Measurements from ENCODE around the gene PEAK1. TPM values are rescaled to one million over a fixed set of nuclear protein-coding genes. Genes with fewer than 3 reads are reported as not detected.

PEAK1 gene
- total and polyA plus RNA-seq, 2 experiments from 2014 or later = 7.8 to 34.1 TPM

- H2AFZ ChIP-seq = no peak overlapping the region
Measured at GRCh38 chr15:77326366-77326765, 93.5 kb downstream of the PEAK1 start.

More at GRCh38 chr15:77326366-77326765, 93.5 kb downstream of the PEAK1 start:
- Mint-ChIP-seq H3K27me3 (ENCODE audit: insufficient read depth, low read depth, poor library complexity) (no peaks in the 10 kb centered on the region), H3K36me3 (ENCODE audit: low read depth) (peaks cover 7% of the 10 kb centered on the region; the same call in 2 of the 3 replicates), H3K9me3 (0 out of 3 replicates have a peak, but pooled peaks cover 3% of the 10 kb centered on the region), H3K27ac (no peak overlapping the region), H3K4me1 (peaks cover 20% of the 10 kb centered on the region), H3K4me3 (no peak overlapping the region)
- TF ChIP-seq STAT1 (IDR thresholded peaks at IDR 0.05; ENCODE audit: unreplicated experiment) (no peak), EZH2phosphoT487 (IDR thresholded peaks at IDR 0.05; ENCODE audit: unreplicated experiment) (no peak), CREB1 (CRISPR knock-in tag; IDR thresholded peaks at IDR 0.05; ENCODE audit: low read depth) (no peak), NANOG (IDR thresholded peaks at IDR 0.05; ENCODE audit: borderline replicate concordance) (no peak), EZH2 (IDR thresholded peaks at IDR 0.05; ENCODE audit: low read depth, unreplicated experiment) (no peak), ZNF331 (CRISPR knock-in tag; IDR thresholded peaks at IDR 0.05; ENCODE audit: low read depth) (no peak), ZNF114 (CRISPR knock-in tag; IDR thresholded peaks at IDR 0.05) (no peak), POLR2AphosphoS5 (IDR thresholded peaks at IDR 0.05; ENCODE audit: low read depth) (no peak), JUNB (IDR thresholded peaks at IDR 0.05; ENCODE audit: unreplicated experiment) (no peak), REST (IDR thresholded peaks at IDR 0.05; ENCODE audit: unreplicated experiment) (no peak)
- TF ChIP-seq, protein P1, sequence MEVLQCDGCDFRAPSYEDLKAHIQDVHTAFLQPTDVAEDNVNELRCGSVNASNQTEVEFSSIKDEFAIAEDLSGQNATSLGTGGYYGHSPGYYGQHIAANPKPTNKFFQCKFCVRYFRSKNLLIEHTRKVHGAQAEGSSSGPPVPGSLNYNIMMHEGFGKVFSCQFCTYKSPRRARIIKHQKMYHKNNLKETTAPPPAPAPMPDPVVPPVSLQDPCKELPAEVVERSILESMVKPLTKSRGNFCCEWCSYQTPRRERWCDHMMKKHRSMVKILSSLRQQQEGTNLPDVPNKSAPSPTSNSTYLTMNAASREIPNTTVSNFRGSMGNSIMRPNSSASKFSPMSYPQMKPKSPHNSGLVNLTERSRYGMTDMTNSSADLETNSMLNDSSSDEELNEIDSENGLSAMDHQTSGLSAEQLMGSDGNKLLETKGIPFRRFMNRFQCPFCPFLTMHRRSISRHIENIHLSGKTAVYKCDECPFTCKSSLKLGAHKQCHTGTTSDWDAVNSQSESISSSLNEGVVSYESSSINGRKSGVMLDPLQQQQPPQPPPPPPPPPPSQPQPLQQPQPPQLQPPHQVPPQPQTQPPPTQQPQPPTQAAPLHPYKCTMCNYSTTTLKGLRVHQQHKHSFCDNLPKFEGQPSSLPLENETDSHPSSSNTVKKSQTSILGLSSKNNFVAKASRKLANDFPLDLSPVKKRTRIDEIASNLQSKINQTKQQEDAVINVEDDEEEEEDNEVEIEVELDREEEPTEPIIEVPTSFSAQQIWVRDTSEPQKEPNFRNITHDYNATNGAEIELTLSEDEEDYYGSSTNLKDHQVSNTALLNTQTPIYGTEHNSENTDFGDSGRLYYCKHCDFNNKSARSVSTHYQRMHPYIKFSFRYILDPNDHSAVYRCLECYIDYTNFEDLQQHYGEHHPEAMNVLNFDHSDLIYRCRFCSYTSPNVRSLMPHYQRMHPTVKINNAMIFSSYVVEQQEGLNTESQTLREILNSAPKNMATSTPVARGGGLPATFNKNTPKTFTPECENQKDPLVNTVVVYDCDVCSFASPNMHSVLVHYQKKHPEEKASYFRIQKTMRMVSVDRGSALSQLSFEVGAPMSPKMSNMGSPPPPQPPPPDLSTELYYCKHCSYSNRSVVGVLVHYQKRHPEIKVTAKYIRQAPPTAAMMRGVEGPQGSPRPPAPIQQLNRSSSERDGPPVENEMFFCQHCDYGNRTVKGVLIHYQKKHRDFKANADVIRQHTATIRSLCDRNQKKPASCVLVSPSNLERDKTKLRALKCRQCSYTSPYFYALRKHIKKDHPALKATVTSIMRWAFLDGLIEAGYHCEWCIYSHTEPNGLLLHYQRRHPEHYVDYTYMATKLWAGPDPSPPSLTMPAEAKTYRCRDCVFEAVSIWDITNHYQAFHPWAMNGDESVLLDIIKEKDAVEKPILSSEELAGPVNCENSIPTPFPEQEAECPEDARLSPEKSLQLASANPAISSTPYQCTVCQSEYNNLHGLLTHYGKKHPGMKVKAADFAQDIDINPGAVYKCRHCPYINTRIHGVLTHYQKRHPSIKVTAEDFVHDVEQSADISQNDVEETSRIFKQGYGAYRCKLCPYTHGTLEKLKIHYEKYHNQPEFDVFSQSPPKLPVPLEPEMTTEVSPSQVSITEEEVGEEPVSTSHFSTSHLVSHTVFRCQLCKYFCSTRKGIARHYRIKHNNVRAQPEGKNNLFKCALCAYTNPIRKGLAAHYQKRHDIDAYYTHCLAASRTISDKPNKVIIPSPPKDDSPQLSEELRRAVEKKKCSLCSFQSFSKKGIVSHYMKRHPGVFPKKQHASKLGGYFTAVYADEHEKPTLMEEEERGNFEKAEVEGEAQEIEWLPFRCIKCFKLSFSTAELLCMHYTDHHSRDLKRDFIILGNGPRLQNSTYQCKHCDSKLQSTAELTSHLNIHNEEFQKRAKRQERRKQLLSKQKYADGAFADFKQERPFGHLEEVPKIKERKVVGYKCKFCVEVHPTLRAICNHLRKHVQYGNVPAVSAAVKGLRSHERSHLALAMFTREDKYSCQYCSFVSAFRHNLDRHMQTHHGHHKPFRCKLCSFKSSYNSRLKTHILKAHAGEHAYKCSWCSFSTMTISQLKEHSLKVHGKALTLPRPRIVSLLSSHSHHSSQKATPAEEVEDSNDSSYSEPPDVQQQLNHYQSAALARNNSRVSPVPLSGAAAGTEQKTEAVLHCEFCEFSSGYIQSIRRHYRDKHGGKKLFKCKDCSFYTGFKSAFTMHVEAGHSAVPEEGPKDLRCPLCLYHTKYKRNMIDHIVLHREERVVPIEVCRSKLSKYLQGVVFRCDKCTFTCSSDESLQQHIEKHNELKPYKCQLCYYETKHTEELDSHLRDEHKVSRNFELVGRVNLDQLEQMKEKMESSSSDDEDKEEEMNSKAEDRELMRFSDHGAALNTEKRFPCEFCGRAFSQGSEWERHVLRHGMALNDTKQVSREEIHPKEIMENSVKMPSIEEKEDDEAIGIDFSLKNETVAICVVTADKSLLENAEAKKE (CRISPR knock-in tag; IDR thresholded peaks at IDR 0.05) = no peak
- TF ChIP-seq, protein P2, sequence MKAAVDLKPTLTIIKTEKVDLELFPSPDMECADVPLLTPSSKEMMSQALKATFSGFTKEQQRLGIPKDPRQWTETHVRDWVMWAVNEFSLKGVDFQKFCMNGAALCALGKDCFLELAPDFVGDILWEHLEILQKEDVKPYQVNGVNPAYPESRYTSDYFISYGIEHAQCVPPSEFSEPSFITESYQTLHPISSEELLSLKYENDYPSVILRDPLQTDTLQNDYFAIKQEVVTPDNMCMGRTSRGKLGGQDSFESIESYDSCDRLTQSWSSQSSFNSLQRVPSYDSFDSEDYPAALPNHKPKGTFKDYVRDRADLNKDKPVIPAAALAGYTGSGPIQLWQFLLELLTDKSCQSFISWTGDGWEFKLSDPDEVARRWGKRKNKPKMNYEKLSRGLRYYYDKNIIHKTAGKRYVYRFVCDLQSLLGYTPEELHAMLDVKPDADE (IDR thresholded peaks at IDR 0.05) = no peak
- TF ChIP-seq, protein P3, sequence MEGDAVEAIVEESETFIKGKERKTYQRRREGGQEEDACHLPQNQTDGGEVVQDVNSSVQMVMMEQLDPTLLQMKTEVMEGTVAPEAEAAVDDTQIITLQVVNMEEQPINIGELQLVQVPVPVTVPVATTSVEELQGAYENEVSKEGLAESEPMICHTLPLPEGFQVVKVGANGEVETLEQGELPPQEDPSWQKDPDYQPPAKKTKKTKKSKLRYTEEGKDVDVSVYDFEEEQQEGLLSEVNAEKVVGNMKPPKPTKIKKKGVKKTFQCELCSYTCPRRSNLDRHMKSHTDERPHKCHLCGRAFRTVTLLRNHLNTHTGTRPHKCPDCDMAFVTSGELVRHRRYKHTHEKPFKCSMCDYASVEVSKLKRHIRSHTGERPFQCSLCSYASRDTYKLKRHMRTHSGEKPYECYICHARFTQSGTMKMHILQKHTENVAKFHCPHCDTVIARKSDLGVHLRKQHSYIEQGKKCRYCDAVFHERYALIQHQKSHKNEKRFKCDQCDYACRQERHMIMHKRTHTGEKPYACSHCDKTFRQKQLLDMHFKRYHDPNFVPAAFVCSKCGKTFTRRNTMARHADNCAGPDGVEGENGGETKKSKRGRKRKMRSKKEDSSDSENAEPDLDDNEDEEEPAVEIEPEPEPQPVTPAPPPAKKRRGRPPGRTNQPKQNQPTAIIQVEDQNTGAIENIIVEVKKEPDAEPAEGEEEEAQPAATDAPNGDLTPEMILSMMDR (conservative IDR thresholded peaks at IDR 0.05; ENCODE audit: low read depth in 2 of 2) = no peak
- DNase-seq (ENCODE audit: low spot score) (no peak), ATAC-seq (no peak)
- no peak overlapping the region for H3K4me3 ChIP-seq
- H3K4me2 ChIP-seq = no peak overlapping the region
- no peaks in the 10 kb centered on the region for H3K27me3 ChIP-seq (ENCODE audit: insufficient read depth)
- H3F3A ChIP-seq (replicated peaks; ENCODE audit: low read depth) = no peaks in the 10 kb centered on the region
- H4K20me1 ChIP-seq (replicated peaks; ENCODE audit: insufficient read depth) = no peaks in the 10 kb centered on the region
- H3K79me2 ChIP-seq (replicated peaks; ENCODE audit: insufficient read depth) = peaks cover 17% of the 10 kb centered on the region
- no peak overlapping the region for H3K27ac ChIP-seq (ENCODE audit: low read depth)
- no peaks in the 10 kb centered on the region for H3K9me2 ChIP-seq (ENCODE audit: insufficient read depth)
- H3K36me3 ChIP-seq (ENCODE audit: insufficient read depth) = no peaks in the 10 kb centered on the region
- peaks cover 10% of the 10 kb centered on the region for H3K4me1 ChIP-seq (ENCODE audit: insufficient read depth)
